VCaP (cell line): ENCODE data around the gene PRDM1.

ENCODE experiments used
- H3K27ac ChIP-seq: fragments of 450-650 bp; 2 replicates; pipeline ENCODE4 v1.5.1; 2017
- CTCF ChIP-seq: fragments of 450-650 bp; conservative IDR thresholded peaks from 2 replicates; pipeline ENCODE4 v1.5.1; 2017; ENCODE audit warnings: mild to moderate bottlenecking, moderate library complexity

PRDM1 gene

GRCh38 chr6:106118835-106119431, 32.8 kb downstream of the PRDM1 start:
- H3K27ac ChIP-seq = no peak overlapping the region
- TF ChIP-seq CTCF = no peak

- no peak for TF ChIP-seq CTCF
- H3K27ac ChIP-seq = no peak overlapping the region
Observed at GRCh38 chr6:106119546-106119945, 33.4 kb downstream of the PRDM1 start.

DNA sequence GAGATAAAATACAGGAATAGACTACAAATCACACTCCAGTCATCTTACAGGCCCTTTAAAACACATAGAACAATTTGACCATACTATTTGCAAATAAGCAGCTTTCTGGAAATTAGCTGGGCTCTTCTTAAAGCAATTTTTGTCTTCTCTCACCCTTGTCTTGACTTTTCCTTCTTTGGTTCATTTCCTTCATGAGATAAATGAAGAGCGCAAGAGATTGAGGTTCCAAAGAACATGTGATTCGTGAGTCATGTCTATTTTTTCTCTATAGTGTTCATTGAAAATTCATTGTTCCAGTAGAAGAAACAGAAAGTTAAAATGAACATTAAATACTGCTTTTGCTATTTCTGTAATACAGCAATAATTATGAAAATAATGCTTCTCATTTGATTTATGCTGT, 33.9 kb downstream of the PRDM1 start:
- H3K27ac ChIP-seq = no peak overlapping the region
- TF ChIP-seq CTCF = no peak

DNA sequence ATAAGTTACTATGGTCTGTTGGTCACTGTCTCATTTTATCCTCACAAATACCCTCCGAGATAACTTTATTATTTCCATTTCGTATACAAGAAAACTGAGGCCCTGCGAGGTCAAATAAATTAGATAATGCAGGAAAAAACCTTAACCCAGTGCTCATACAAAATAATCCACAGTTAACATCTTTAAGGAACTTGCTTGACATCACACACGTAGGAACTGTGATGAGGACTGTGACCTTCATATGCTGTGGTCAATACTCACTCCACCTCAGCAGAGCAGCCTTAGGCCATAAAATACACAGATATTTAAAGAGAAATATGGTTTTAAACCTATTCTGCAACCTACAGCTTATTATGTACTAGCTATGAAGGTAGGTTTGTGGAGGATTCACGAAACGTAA, 34.3 kb downstream of the PRDM1 start:
- no peak for TF ChIP-seq CTCF
- H3K27ac ChIP-seq = no peak overlapping the region

DNA sequence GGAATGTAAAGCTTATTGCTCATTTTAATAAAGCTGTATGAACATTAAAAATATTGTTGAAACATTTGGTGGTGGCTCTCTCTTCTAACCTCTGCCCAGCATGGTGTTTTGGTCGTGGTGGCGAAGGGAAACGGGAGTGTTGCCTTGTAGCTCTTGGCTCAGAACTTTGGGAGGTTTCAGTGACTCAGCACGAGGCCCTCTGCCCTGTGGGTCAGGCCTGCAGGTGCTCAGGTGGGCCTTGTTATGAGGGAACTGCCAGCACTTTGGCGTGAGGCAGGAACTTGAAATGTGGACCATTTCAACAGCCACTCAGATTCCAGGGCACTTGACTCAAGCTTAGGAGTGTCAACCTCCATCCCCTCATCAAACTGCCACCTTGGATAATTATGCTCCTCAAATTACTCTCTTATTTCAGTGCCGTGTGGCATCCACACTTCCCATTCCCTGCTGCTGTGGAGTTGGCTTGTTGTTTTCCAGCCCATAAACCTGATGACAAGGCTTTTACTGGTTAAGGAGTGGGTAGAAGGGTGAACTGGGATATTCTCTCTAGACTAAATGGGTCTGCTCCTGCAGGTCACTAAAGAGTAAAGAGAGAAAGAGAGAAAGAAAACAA, 36.3 kb downstream of the PRDM1 start:
- no peak for TF ChIP-seq CTCF

DNA sequence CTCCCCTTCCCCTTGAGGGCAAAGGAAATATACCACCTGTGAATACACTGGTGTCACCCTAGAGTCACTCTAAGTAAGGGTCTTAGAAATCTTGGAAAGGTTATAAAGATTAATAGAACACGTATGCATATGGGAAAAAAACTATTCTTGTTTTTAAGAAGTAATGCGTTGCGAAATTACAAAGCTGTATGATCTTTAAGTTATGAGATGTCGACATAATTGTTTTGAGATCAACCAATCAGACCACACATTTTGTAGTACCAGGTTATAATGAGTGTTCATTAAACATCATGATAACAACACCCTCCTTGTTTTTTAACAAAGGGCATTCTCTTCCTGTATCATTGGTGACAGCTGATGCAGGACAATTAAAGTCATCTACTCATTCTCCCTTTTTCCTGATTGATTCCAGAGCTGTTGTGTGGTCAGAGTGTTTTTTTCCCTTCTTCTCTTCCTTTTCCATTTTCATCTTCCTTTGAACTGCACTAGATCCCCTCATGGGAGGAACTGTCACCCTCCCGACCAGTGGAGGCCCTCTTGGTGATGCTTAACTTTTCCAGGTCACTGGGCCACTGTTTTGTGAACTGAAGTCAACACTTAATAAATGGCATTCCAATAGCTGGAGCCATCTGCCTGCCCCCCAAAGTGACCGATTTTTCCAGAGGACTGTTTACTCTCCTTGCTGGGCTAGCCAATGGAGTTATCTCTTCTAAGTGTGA, 37.0 kb downstream of the PRDM1 start:
- no peak overlapping the region for H3K27ac ChIP-seq
- TF ChIP-seq CTCF = no peak

More for the DNA sequence above, 36.3 kb downstream of the PRDM1 start:
- no peak overlapping the region for H3K27ac ChIP-seq

DNA sequence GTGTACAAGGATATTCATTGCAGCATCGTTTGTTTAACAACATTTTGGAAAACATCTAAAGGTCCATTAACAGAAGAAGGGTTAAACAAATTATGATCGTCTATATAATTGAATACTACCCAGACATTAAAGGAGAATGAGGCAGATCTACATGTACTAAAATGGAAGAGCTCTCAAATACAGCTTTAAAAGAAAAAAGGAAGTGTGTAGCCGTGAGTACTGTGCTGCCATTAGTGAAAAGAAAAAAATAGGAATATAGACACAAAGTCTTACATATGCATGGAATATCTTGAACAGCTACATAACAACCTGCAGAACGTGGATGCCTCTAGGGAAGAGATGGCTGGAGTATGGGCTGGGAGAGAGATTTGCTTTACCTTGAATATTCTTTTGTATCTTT, 37.9 kb downstream of the PRDM1 start:
- TF ChIP-seq CTCF = no peak
- no peak overlapping the region for H3K27ac ChIP-seq
